Caki2 (cell line): ENCODE measurements around the gene AP1AR. TPM values are rescaled to one million over a fixed set of nuclear protein-coding genes. Genes with fewer than 3 reads are reported as not detected.
"Not testable (repeated sequence)": the region's sequence is repeated elsewhere in the genome, so short reads cannot be mapped to it uniquely, and the experiment has no call there.

Source experiments
- DNase-seq: peaks from one replicate; pipeline ENCODE4 v3.0.0-alpha.2; 2015; ENCODE audit warnings: low read depth
- in situ Hi-C: cut with HindIII; loops from 2 replicates; pipeline ENCODE4 v1.10.0; 2016; ENCODE audit warnings: low sequenced_read_pairs, low pct_unique_long_range_greater_than_20kb, mixed read lengths
- total RNA-seq: library from RNA; depleted of rRNA; stranded (reverse); fragments of >200 nt; shearing (Covaris generic); gene quantifications from 2 replicates; pipeline ENCODE4 v1.2.3, GENCODE V29; 2014; ENCODE audit warnings: low replicate concordance; rRNA removed

AP1AR gene
- total RNA-seq, 1 experiment from 2014 or later: 17.7 TPM

DNA sequence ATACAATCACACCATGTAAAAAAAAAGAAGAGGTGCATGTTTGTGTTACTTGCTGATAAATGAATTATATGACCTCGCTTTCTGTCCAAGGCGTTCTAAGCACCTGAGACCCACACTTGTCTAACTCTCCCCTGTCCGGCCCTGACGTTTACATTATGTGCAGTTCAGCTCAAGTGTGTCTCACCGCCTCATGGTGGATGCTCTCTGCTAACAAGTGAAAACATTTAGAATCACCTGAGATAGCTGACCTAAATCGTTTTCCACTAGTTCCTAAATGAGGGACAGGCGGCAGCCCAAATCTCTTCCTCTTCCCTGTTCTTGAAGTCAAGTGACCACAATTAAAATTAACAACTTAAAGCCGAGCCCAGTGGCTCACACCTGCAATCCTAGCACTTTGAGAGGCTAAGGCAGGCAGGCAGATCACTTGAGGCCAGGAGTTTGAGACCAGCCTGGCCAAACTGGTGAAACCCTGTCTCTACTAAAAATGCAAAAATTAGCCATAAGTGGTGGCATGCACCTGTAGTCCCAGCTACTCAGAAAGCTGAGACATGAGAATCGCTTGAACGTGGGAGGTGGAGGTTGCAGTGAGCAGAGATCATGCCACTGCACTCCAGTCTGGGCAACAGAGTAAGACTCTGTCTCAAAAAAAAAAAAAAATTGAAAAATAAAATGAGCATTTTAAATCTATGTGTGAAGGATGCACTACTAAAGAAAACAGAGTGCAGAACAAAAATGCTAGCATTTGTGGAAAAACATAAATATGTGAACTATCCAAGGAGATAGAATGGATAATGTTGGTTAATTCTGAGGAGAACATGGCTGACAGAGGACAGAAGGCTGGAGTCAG lies 58.0 kb downstream of the AP1AR start:
- in situ Hi-C loops: no loop called here

DNA sequence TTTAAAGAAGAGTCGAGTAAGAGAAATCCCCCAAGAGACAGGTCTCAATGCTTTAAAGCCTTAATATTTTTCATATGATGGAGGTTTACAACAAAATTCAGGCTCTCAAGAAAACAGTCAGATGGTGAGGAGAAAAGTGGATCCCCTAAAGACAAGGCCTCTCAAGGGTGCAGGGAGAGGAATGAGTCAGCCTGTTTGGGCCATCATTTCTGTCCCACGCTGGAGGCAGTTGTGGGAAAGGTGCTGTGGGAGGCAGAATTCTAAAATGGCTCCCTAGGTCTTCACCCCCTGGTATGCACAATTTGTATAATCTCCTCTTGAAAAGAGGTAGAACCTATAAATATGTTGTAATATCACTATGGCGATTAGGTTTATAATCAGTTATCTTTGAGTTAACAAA lies 58.8 kb downstream of the AP1AR start:
- DNase-seq: no peak

More for the DNA sequence above, 58.0 kb downstream of the AP1AR start:
- DNase-seq: no peak

GRCh38 chr4:112296949-112297880 lies 65.6 kb downstream of the AP1AR start, which contains the start of gene ALPK1:
Gene ALPK1 (plus strand): TSS chr4:112297369.
- in situ Hi-C loops: no loop called here

More for the DNA sequence above, 58.8 kb downstream of the AP1AR start:
- in situ Hi-C loops: no loop called here

DNA sequence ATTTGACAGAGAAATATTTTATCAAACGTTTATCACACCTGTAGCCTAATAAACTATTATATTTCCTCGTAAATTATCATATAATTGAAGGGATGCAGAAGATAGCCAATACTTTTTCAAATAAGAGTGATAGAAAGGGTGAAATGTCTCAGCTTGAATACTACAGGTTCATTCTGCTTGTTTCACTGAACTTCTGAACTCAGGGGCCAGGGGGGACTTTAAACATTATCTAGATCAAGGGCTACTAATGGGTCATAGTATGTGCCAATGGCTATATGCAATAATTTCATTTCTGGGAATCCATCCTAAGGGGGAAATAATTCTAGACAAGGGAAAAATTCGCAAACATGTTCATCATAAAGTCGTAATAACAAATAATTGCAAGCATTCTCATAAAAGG lies 68.1 kb downstream of the AP1AR start:
- in situ Hi-C loops: no loop called here
- no peak for DNase-seq

More at GRCh38 chr4:112296949-112297880, 65.6 kb downstream of the AP1AR start, which contains the start of gene ALPK1:
- peak; percentile 79 for DNase-seq

DNA sequence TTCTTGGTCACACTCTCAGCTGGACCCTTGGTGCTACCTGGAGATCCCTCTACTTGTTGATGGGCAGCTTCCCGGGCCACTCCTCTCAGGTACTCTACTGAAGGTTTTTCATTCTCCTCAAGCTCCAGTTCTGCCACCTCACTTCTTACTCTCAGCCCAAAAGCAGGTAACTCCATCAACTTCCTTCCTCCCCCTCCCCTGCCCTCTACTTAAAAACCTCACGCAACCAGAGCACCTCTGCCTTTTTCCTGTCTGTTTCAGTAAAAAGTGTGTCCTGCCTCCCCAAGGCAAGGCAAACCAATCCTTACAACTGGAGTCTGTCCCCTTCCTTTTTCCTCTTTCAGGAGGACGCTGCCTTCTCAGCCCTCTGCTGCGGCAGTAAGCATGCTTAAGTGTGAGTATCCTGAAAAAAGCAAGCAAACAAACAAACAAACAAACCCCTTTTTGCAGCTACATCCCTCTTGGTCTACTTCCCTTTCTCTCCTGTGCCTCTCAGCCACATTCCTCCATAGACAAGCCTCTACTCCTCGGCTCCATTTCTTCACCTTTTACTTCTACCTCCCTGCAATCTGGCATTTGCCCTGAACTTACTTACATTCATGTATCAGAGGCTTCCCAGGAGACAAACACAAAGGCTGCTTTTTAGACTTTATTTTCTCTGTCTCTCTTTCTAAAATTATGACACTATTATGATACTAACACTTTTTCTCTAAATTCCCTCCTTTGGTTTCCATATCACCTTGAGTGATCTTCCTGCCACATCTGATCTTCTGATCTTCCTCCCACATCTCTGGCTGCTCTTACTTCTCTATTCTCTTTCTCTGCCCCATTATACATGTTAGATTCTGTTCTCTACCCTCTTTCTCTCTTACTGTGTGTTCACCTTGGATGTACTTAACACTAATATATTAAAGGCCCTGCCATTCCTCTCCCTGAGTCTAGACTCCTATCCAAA lies 71.0 kb downstream of the AP1AR start:
- in situ Hi-C loops: no loop called here
- DNase-seq: no peak

GRCh38 chr4:112305477-112305876 lies 73.9 kb downstream of the AP1AR start:
- in situ Hi-C loops, DNase-seq: not testable (repeated sequence)

DNA sequence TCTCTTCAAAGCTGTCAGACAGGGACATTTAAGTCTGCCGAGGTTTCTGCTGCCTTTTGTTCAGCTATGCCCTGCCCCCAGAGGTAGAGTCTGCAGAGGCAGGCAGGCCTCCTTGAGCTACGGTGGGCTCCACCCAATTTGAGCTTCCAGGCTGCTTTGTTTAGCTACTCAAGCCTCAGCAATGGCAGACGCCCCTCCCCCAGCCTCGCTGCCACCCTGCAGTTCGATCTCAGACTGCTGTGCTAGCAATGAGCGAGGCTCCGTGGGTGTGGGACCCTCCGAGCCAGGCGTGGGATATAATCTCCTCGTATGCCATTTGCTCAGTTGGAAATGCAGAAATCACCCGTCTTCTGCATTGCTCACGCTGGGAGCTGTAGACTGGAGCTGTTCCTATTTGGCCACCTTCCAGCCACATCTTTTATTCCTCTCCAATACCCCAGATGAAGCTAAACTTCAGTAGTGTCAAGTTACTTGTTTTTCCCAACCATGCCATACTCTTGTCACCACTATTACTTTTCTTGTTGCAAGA lies 77.7 kb downstream of the AP1AR start:
- DNase-seq, in situ Hi-C loops: not testable (repeated sequence)

DNA sequence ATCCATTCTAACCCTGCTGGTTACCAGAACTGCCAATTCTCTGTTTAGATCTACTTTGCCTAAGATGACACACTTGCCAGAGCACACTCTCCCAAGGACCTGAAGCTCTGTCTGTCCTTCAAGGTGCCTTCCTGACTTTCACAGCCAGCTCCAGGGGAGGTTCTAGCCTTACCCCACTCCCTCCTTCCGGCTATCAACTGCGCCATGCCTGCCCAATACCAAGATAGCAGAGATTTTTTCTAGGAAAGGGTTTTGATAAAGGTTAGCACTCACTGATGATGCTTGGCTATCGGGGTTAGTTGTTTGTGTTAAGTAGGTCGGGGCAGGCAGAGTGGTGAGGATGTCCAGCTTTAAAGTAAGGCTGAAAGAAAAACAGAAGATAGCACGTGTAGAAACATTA lies 79.9 kb downstream of the AP1AR start:
- in situ Hi-C loops: no loop called here
- DNase-seq: no peak

DNA sequence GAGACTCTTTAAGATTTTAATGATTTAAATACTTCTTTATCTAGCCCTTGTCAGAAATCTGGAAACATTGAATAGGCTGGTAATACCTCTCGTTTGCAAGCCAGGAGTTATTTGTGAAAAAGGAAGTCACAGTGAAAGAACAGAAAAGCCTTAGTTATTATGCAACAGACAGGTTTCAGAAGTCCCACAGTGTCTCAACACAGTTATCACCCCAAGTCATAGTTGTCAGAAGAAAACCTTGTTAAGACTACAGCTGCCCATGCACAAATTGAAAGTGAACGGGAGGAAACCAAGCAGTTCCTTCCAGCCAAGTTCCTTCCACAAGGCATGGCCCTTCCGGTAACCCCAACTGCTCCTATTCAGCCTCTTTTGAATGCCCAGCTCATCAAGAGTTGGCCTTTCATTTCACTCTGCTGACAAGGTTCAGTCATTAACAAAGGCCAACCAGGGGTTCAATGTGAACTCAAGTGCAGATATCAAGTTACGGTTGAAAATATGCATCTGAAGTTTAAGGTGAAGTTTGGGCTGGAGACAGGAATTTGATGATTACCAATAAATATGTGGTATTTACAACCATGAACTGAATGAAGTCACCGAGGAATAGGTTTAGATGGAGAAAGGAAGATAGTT lies 81.1 kb downstream of the AP1AR start:
- in situ Hi-C loops: no loop called here

GRCh38 chr4:112315446-112315845 lies 83.9 kb downstream of the AP1AR start:
- DNase-seq: no peak
- in situ Hi-C loops: no loop called here

More for the DNA sequence above, 81.1 kb downstream of the AP1AR start:
- DNase-seq: no peak

DNA sequence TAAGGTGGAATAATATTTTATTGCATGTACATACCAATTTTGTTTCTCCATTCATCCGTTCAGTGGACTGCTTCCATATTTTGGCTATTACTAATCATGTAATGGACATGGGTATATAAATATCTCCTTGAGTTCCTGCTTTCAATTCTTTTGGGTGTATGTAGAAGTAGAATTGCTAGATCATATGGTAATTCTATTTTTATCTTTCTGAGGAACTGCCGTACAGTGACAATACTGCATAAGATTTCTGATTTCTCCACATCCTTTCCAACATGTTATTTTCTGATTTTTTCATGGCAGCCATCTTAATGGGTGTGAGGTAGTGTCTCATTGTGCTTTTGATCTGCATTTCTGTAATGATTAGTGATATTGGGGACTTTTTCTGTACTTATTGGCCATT lies 84.8 kb downstream of the AP1AR start:
- in situ Hi-C loops: no loop called here
- no peak for DNase-seq

- in situ Hi-C loops: no loop called here
- DNase-seq: no peak
These were observed 86.9 kb downstream of the AP1AR start for GRCh38 chr4:112318239-112319142.

Other genes starting within 250 kb of the AP1AR start
- 0.03 TPM in 1 of 2 replicates, not detected in the other for gene FAM241A, start 86.3 kb upstream of the AP1AR start, total RNA-seq
- 6.0 and 6.5 TPM in 2 replicates for gene TIFA, start 54.1 kb downstream of the AP1AR start, total RNA-seq
- 2.5 and 5.3 TPM in 2 replicates for gene ALPK1, start 65.6 kb downstream of the AP1AR start, total RNA-seq